Transverse colon (tissue), 4 donors: ENCODE measurements around the gene BNC1.

Experiments used
- POLR2AphosphoS5 ChIP-seq, 3 donors: sonication (generic); formaldehyde crosslinking; IDR thresholded peaks; one replicate each; pipeline ENCODE4 v1.6.1; 2016; ENCODE audit warnings: antibody characterized with exemption in 3 of 3
- TF ChIP-seq, protein P1 (sequence below), 5 experiments: fragments of 200-600 bp in 3 of 5; fragments of 450-650 bp in 2 of 5; sonication (generic) in 3 of 5; IDR thresholded peaks; 1 replicate in 2 of 5; 2 replicates in 3 of 5; pipeline ENCODE4 v1.5.1; 2016 to 2017; ENCODE audit warnings: antibody characterized with exemption in 5 of 5, inconsistent platforms in 3 of 5, mild to moderate bottlenecking in 2 of 5, moderate library complexity in 1 of 5

DNA sequence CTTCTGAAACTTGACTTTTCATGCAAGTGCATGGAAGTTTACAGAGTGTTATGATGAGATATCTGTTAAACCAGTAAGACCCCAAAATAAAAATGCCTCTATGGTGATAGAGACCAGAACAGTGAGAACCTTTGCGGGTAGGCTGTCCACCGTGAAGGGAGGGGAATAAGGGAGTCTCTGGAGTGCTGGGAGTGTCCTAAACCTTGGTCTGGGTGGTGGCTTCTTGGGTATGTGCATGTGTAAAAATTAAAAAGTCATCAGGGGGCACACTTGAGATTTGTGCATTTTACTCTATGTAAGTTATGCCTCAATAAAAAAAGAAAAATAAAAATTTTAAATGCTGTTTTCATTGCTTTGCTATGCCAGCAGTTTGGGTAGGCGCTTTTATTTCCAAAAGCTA is 38.2 kb upstream of the BNC1 start:
- TF ChIP-seq, protein P1, sequence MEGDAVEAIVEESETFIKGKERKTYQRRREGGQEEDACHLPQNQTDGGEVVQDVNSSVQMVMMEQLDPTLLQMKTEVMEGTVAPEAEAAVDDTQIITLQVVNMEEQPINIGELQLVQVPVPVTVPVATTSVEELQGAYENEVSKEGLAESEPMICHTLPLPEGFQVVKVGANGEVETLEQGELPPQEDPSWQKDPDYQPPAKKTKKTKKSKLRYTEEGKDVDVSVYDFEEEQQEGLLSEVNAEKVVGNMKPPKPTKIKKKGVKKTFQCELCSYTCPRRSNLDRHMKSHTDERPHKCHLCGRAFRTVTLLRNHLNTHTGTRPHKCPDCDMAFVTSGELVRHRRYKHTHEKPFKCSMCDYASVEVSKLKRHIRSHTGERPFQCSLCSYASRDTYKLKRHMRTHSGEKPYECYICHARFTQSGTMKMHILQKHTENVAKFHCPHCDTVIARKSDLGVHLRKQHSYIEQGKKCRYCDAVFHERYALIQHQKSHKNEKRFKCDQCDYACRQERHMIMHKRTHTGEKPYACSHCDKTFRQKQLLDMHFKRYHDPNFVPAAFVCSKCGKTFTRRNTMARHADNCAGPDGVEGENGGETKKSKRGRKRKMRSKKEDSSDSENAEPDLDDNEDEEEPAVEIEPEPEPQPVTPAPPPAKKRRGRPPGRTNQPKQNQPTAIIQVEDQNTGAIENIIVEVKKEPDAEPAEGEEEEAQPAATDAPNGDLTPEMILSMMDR (IDR thresholded peaks at IDR 0.05): no peak
- no peak for TF ChIP-seq POLR2AphosphoS5 (IDR thresholded peaks at IDR 0.05)
